Measurements from ENCODE around the gene RBM17. TPM values are rescaled to one million over a fixed set of nuclear protein-coding genes. Genes with fewer than 3 reads are reported as not detected.

Gene RBM17
- total RNA-seq, 1 donor from 2014 or later: 80.1 TPM

DNA sequence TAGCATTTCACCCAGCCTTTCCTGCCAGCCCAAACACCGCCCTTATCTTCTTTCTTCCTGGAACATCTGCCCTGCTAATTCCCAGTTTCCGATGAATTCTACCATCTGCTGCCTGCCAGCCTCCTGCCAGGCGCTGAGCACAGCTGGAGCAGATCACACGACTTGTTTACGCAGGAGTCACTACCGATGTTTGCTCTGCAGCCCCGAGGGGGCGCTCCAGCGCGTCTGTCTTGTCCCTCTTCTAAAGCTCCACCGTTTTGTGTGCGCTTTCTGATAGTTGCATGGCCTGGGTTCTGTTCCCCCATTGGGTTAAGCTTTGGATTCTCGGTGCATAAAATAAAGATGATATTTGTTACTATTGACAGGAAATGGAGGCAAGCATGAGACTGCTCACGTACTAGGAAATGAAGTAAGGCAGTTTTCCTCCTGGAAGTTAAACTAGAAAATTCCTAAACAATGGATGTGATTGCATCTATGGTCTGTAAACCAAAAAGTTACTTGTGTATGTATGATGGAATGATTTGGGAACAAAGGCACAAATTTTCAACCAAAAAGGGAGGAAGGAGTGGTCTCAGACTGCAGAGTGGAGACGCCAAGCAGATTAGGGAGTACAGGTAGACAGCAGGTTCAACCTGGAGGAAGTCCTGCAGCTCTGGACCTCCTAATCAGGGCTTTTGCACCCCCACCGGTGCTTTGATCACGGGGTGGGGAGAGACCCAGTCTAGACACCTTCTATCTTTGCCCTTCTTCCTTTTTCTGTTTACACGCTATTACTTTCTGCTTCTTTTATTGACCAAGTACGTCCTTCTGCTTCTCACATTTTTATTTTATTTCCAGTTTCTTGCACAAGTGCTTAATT lies 2.2 kb upstream of the RBM17 start:
- H3K27ac Mint-ChIP-seq (ENCODE audit: unreplicated experiment): no peak overlapping the region
- H3K4me1 Mint-ChIP-seq (ENCODE audit: unreplicated experiment): peaks cover 28% of the 10 kb centered on the region

GRCh38 chr10:6089334-6090219 lies 743 bp downstream of the RBM17 start:
- H3K27me3 Mint-ChIP-seq (ENCODE audit: unreplicated experiment): peaks cover 18% of the 10 kb centered on the region

More for the DNA sequence above, 2.2 kb upstream of the RBM17 start:
- no peaks in the 10 kb centered on the region for H3K36me3 Mint-ChIP-seq (ENCODE audit: unreplicated experiment)
- peaks cover 43% of the 10 kb centered on the region for H3K27me3 Mint-ChIP-seq (ENCODE audit: unreplicated experiment)
- H3K9me3 Mint-ChIP-seq (ENCODE audit: unreplicated experiment): no peaks in the 10 kb centered on the region
- peak; percentile 80 for TF ChIP-seq CTCF (IDR thresholded peaks at IDR 0.05)
- DNase-seq (ENCODE audit: extremely low spot score, unreplicated experiment): peak; percentile 93
- H3K4me3 Mint-ChIP-seq (ENCODE audit: unreplicated experiment): peak overlapping the region; percentile 59

DNA sequence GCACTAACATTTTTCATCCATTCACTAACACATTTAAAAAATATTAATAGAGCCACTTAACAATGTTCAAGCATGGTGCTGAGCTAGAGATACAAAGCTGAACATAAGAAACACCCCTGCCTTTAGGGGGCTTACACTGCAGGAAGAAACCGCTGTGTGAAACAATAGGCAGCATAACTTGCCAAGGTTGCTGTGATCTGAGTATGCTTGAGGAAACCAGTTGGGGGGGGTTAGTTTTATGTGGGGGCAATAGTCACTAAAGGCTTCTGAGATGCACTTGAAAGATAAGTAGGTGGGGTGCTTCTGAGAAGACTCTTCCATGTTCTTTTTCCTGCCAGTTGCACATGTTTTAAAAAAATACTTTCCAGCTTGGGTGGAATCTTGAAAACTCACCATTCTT lies 2.8 kb downstream of the RBM17 start:
- Mint-ChIP-seq H3K27ac (ENCODE audit: unreplicated experiment) (no peak overlapping the region), H3K4me3 (ENCODE audit: unreplicated experiment) (no peak overlapping the region), H3K9me3 (ENCODE audit: unreplicated experiment) (no peaks in the 10 kb centered on the region), H3K27me3 (ENCODE audit: unreplicated experiment) (peaks cover 13% of the 10 kb centered on the region), H3K36me3 (ENCODE audit: unreplicated experiment) (no peaks in the 10 kb centered on the region), H3K4me1 (ENCODE audit: unreplicated experiment) (peaks cover 42% of the 10 kb centered on the region)
- DNase-seq (ENCODE audit: extremely low spot score, unreplicated experiment): no peak
- TF ChIP-seq CTCF (IDR thresholded peaks at IDR 0.05): no peak

More at GRCh38 chr10:6089334-6090219, 743 bp downstream of the RBM17 start:
- DNase-seq (ENCODE audit: extremely low spot score, unreplicated experiment): peak; percentile 83
- no peak for TF ChIP-seq CTCF (IDR thresholded peaks at IDR 0.05)
- H3K9me3 Mint-ChIP-seq (ENCODE audit: unreplicated experiment): no peaks in the 10 kb centered on the region
- peak overlapping the region; percentile 12 for H3K27ac Mint-ChIP-seq (ENCODE audit: unreplicated experiment)
- peaks cover 40% of the 10 kb centered on the region for H3K4me1 Mint-ChIP-seq (ENCODE audit: unreplicated experiment)
- peak overlapping the region; percentile 88 for H3K4me3 Mint-ChIP-seq (ENCODE audit: unreplicated experiment)
- H3K36me3 Mint-ChIP-seq (ENCODE audit: unreplicated experiment): no peaks in the 10 kb centered on the region

DNA sequence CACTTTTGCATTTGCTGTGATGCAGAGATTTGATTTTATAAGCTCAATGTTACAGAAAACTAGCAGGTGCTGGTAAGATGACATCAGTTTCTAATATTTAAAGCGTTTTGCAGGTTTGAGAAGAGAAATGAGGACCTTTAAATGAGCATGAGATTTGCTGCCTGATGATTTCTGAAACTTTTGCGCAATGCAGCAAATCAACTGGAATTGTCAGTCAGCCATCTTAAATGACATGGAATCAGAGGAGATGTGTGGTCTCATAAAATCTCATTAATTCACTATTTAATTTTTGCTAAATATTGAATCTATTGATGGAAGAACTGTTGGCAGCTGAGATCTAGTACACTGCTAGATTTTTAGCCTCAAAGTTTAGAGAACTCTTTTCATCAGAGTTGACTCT lies 3.9 kb downstream of the RBM17 start:
- Mint-ChIP-seq H3K9me3 (ENCODE audit: unreplicated experiment) (no peaks in the 10 kb centered on the region), H3K4me1 (ENCODE audit: unreplicated experiment) (peaks cover 42% of the 10 kb centered on the region)

More for the DNA sequence above, 3.9 kb downstream of the RBM17 start:
- H3K27me3 Mint-ChIP-seq (ENCODE audit: unreplicated experiment): peaks cover 5% of the 10 kb centered on the region
- no peak for TF ChIP-seq CTCF (IDR thresholded peaks at IDR 0.05)
- H3K36me3 Mint-ChIP-seq (ENCODE audit: unreplicated experiment): peaks cover 9% of the 10 kb centered on the region
- no peak overlapping the region for H3K27ac Mint-ChIP-seq (ENCODE audit: unreplicated experiment)
- H3K4me3 Mint-ChIP-seq (ENCODE audit: unreplicated experiment): no peak overlapping the region
- no peak for DNase-seq (ENCODE audit: extremely low spot score, unreplicated experiment)
